Mucosa of descending colon (tissue), 3 donors: Measurements from ENCODE around the gene LRRC34. TPM values are rescaled to one million over a fixed set of nuclear protein-coding genes. Genes with fewer than 3 reads are reported as not detected.

Source experiments
- total RNA-seq, 3 donors: library from RNA; stranded (reverse); fragmentation: NEBNext Ultra II Directional in 2 of 3; extraction: Animal tissue kit (Norgen Biotek cat#: 25700) in 2 of 3; gene quantifications; one replicate each; pipeline versions ENCODE4 v1.2.1 to v1.2.4, GENCODE V29; 2021 to 2023
- donor health status: DM: no; HTN: no; CAD: no; lungs with moderate emphysema.
- donor health status: DM: no; HTN: no; CAD: no.
- donor health status: DM: no; HTN: yes; CAD: no.

The LRRC34 gene
- total RNA-seq, 3 donors from 2014 or later, result 0.49 to 1.6 (median 0.67) TPM

Other genes starting within 250 kb of the LRRC34 start
- gene MECOM, start 149.2 kb downstream of the LRRC34 start, total RNA-seq, result 100 to 1,000 TPM in 1 of 3 donors, 10 to 100 TPM in 2; 39.8 to 105 (median 90.5) TPM
- gene TERC, start 47.8 kb downstream of the LRRC34 start, total RNA-seq, result 1 to 10 TPM in 2 of 3 donors, not detected in 1; 2.3 to 7.6 TPM
- gene ACTRT3, start 43.3 kb downstream of the LRRC34 start, total RNA-seq, result 1 to 10 TPM in 2 of 3 donors, under 1 TPM in 1; 0.90 to 1.1 (median 1.0) TPM
- 10 to 100 TPM; 11.6 to 17.4 (median 13.7) TPM for gene MYNN, start 39.5 kb downstream of the LRRC34 start, total RNA-seq
- gene LRRIQ4, start within 50 bp of the LRRC34 start, total RNA-seq, result under 1 TPM in 1 of 3 donors, not detected in 2; 0.22 TPM
- gene LRRC31, start 57.0 kb upstream of the LRRC34 start, total RNA-seq, result 10 to 100 TPM; 16.5 to 63.8 (median 42.6) TPM
- not detected for gene SAMD7, start 98.7 kb upstream of the LRRC34 start, total RNA-seq
- 100 to 1,000 TPM in 1 of 3 donors, 10 to 100 TPM in 2; 83.2 to 166 (median 85.9) TPM for gene SEC62, start 153.9 kb upstream of the LRRC34 start, total RNA-seq
- gene GPR160, start 225.1 kb upstream of the LRRC34 start, total RNA-seq, result 10 to 100 TPM; 30.0 to 96.5 (median 67.6) TPM